ENCODE measurements around the gene MTA1. TPM values are rescaled to one million over a fixed set of nuclear protein-coding genes. Genes with fewer than 3 reads are reported as not detected.

MTA1 gene
- total and polyA plus RNA-seq, 10 of the 15 experiments (the other 5 are each of a cell fraction or from before 2014, with no cell fraction given), result 0.14 to 162 (median 30.6) TPM

GRCh38 chr14:105458571-105458970 lies 38.9 kb downstream of the MTA1 start (continued):
- TF ChIP-seq, protein P1, sequence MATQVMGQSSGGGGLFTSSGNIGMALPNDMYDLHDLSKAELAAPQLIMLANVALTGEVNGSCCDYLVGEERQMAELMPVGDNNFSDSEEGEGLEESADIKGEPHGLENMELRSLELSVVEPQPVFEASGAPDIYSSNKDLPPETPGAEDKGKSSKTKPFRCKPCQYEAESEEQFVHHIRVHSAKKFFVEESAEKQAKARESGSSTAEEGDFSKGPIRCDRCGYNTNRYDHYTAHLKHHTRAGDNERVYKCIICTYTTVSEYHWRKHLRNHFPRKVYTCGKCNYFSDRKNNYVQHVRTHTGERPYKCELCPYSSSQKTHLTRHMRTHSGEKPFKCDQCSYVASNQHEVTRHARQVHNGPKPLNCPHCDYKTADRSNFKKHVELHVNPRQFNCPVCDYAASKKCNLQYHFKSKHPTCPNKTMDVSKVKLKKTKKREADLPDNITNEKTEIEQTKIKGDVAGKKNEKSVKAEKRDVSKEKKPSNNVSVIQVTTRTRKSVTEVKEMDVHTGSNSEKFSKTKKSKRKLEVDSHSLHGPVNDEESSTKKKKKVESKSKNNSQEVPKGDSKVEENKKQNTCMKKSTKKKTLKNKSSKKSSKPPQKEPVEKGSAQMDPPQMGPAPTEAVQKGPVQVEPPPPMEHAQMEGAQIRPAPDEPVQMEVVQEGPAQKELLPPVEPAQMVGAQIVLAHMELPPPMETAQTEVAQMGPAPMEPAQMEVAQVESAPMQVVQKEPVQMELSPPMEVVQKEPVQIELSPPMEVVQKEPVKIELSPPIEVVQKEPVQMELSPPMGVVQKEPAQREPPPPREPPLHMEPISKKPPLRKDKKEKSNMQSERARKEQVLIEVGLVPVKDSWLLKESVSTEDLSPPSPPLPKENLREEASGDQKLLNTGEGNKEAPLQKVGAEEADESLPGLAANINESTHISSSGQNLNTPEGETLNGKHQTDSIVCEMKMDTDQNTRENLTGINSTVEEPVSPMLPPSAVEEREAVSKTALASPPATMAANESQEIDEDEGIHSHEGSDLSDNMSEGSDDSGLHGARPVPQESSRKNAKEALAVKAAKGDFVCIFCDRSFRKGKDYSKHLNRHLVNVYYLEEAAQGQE (IDR thresholded peaks at IDR 0.05; ENCODE audit: low read depth, low read length), result no peak
- TF ChIP-seq, protein P2, sequence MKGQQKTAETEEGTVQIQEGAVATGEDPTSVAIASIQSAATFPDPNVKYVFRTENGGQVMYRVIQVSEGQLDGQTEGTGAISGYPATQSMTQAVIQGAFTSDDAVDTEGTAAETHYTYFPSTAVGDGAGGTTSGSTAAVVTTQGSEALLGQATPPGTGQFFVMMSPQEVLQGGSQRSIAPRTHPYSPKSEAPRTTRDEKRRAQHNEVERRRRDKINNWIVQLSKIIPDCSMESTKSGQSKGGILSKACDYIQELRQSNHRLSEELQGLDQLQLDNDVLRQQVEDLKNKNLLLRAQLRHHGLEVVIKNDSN (IDR thresholded peaks at IDR 0.05; ENCODE audit: borderline replicate concordance, extremely low read length, insufficient read depth, low read depth, low read length), result no peak
- no peak for TF ChIP-seq NBN (IDR thresholded peaks at IDR 0.05)
- TF ChIP-seq CREB1 (IDR thresholded peaks at IDR 0.05; ENCODE audit: low read depth), result no peak
- no peak for TF ChIP-seq SPI1 (IDR thresholded peaks at IDR 0.05; ENCODE audit: borderline replicate concordance, insufficient read depth, low read depth, low read length)
- no peak for TF ChIP-seq ZZZ3 (IDR thresholded peaks at IDR 0.05; ENCODE audit: control insufficient read depth, insufficient read length, low read depth)
- no peak for TF ChIP-seq ATF3 (IDR thresholded peaks at IDR 0.05; ENCODE audit: borderline replicate concordance, extremely low read depth, low read depth, low read length)
- no peak for TF ChIP-seq ZBED1 (IDR thresholded peaks at IDR 0.05; ENCODE audit: borderline replicate concordance)
- TF ChIP-seq EED (IDR thresholded peaks at IDR 0.05; ENCODE audit: low read depth), result no peak
- TF ChIP-seq BACH1 (IDR thresholded peaks at IDR 0.05; ENCODE audit: borderline replicate concordance), result no peak
